IMR-90 (cell line): Measurements from ENCODE around the gene RAB40C. TPM values are rescaled to one million over a fixed set of nuclear protein-coding genes. Genes with fewer than 3 reads are reported as not detected.

ENCODE experiments used
- microRNA-seq, 2 experiments: library from miRNA; stranded (forward) in 1 of 2; unstranded in 1 of 2; fragments of 10-50 nt in 1 of 2; fragments of <30 nt in 1 of 2; gene quantifications in 1 of 2; microRNA quantifications in 1 of 2; one replicate each; pipeline versions ENCODE3 to v1.1.0; 2013 to 2020; ENCODE audit not compliant: insufficient read depth in 1 of 2, insufficient read length in 1 of 2, unreplicated experiment in 1 of 2
- polyA plus RNA-seq, 3 experiments: library from polyadenylated mRNA; depleted of rRNA; stranded (reverse); fragments of >200 nt; gene quantifications; 2 replicates each; pipeline ENCODE4 v1.2.3, GENCODE V29; 2012; ENCODE audit warnings: low replicate concordance in 1 of 3
- small RNA-seq, 5 experiments: library from RNA; depleted of rRNA; stranded (forward); fragments of <200 nt; gene quantifications; one replicate each; pipeline ENCODE3, GENCODE V24; 2012
- total RNA-seq: library from RNA; depleted of rRNA; stranded (reverse); fragments of >200 nt; gene quantifications from 2 replicates; pipeline ENCODE4 v1.2.3, GENCODE V29; 2012; rRNA removed

RAB40C gene
- total and polyA plus RNA-seq, 2 of the 4 experiments (the other 2 are of a cell fraction) = 6.8 to 13.7 TPM

Small RNA genes lying within 50 kb of the gene (microRNA-seq; reads per million reads assigned to microRNA genes)
- gene MIR3176 (ENCODE audit: insufficient read depth in 1 of 2, insufficient read length in 1 of 2, unreplicated experiment in 1 of 2) (14.2 to 119 reads per million in 2 experiments), gene Z98883.1 (ENCODE audit: insufficient read depth, insufficient read length) (not detected)

Small RNA genes lying within 50 kb of the gene (small RNA-seq; reads per million reads assigned to genes)
- gene MIR3176 (0 to 1.2 (median 0.76) reads per million in 5 experiments), gene Z98883.1 (0 reads per million in 5 experiments)

Other genes with a start within 250 kb of the RAB40C start
- 10.9 and 11.9 TPM in 2 replicates for gene AXIN1, start 237.3 kb upstream of the RAB40C start, total RNA-seq
- 14.2 and 15.1 TPM in 2 replicates for gene AXIN1, start 237.3 kb upstream of the RAB40C start, polyA plus RNA-seq (2012; rRNA removed)
- gene MRPL28, start 219.5 kb upstream of the RAB40C start, total RNA-seq = 104 and 106 TPM in 2 replicates
- gene MRPL28, start 219.5 kb upstream of the RAB40C start, polyA plus RNA-seq (2012; rRNA removed) = 181 and 255 TPM in 2 replicates
- gene PGAP6, start 208.1 kb upstream of the RAB40C start, total RNA-seq = 49.1 and 56.1 TPM in 2 replicates
- gene PGAP6, start 208.1 kb upstream of the RAB40C start, polyA plus RNA-seq (2012; rRNA removed) = 124 and 125 TPM in 2 replicates
- 123 and 124 TPM in 2 replicates for gene NME4, start 192.9 kb upstream of the RAB40C start, total RNA-seq
- 288 and 406 TPM in 2 replicates for gene NME4, start 192.9 kb upstream of the RAB40C start, polyA plus RNA-seq (2012; rRNA removed)
- 3.9 TPM in 2 replicates for gene DECR2, start 188.2 kb upstream of the RAB40C start, total RNA-seq
- gene DECR2, start 188.2 kb upstream of the RAB40C start, polyA plus RNA-seq (2012; rRNA removed) = 26.7 and 29.6 TPM in 2 replicates
- gene RAB11FIP3, start 164.4 kb upstream of the RAB40C start, total RNA-seq = 7.5 TPM in 2 replicates
- gene RAB11FIP3, start 164.4 kb upstream of the RAB40C start, polyA plus RNA-seq (2012; rRNA removed) = 19.9 and 22.5 TPM in 2 replicates
- 9.3 and 11.4 TPM in 2 replicates for gene CAPN15, start 62.4 kb upstream of the RAB40C start, total RNA-seq
- gene CAPN15, start 62.4 kb upstream of the RAB40C start, polyA plus RNA-seq (2012; rRNA removed) = 24.3 and 36.0 TPM in 2 replicates
- not detected in 2 replicates for gene PRR35, start 29.7 kb upstream of the RAB40C start, total RNA-seq
- not detected in 2 replicates for gene PRR35, start 29.7 kb upstream of the RAB40C start, polyA plus RNA-seq (2012; rRNA removed)
- gene NHLRC4, start 23.1 kb upstream of the RAB40C start, total RNA-seq = 0.56 and 0.72 TPM in 2 replicates
- gene NHLRC4, start 23.1 kb upstream of the RAB40C start, polyA plus RNA-seq (2012; rRNA removed) = 0.65 and 0.84 TPM in 2 replicates
- gene PIGQ, start 20.1 kb upstream of the RAB40C start, total RNA-seq = 5.9 and 7.2 TPM in 2 replicates
- 36.8 and 40.5 TPM in 2 replicates for gene PIGQ, start 20.1 kb upstream of the RAB40C start, polyA plus RNA-seq (2012; rRNA removed)
- gene WFIKKN1, start 40.9 kb downstream of the RAB40C start, total RNA-seq = not detected in 2 replicates
- gene WFIKKN1, start 40.9 kb downstream of the RAB40C start, polyA plus RNA-seq (2012; rRNA removed) = 0.10 and 0.23 TPM in 2 replicates
- gene METTL26, start 46.2 kb downstream of the RAB40C start, total RNA-seq = 40.8 and 46.8 TPM in 2 replicates
- gene METTL26, start 46.2 kb downstream of the RAB40C start, polyA plus RNA-seq (2012; rRNA removed) = 128 and 184 TPM in 2 replicates
- gene MCRIP2, start 51.8 kb downstream of the RAB40C start, total RNA-seq = 6.3 and 8.6 TPM in 2 replicates
- gene MCRIP2, start 51.8 kb downstream of the RAB40C start, polyA plus RNA-seq (2012; rRNA removed) = 19.6 and 27.9 TPM in 2 replicates
- 1.4 and 1.7 TPM in 2 replicates for gene WDR90, start 59.3 kb downstream of the RAB40C start, total RNA-seq
- gene WDR90, start 59.3 kb downstream of the RAB40C start, polyA plus RNA-seq (2012; rRNA removed) = 18.7 and 21.7 TPM in 2 replicates
- gene RHOT2, start 78.1 kb downstream of the RAB40C start, total RNA-seq = 20.0 and 20.3 TPM in 2 replicates
- gene RHOT2, start 78.1 kb downstream of the RAB40C start, polyA plus RNA-seq (2012; rRNA removed) = 181 and 228 TPM in 2 replicates
- 0.72 and 0.83 TPM in 2 replicates for gene RHBDL1, start 85.6 kb downstream of the RAB40C start, total RNA-seq
- 4.1 and 4.8 TPM in 2 replicates for gene RHBDL1, start 85.6 kb downstream of the RAB40C start, polyA plus RNA-seq (2012; rRNA removed)
- gene STUB1, start 90.3 kb downstream of the RAB40C start, total RNA-seq = 162 and 183 TPM in 2 replicates
- gene STUB1, start 90.3 kb downstream of the RAB40C start, polyA plus RNA-seq (2012; rRNA removed) = 186 and 195 TPM in 2 replicates
- 17.2 and 17.7 TPM in 2 replicates for gene JMJD8, start 94.3 kb downstream of the RAB40C start, total RNA-seq
- gene JMJD8, start 94.3 kb downstream of the RAB40C start, polyA plus RNA-seq (2012; rRNA removed) = 62.5 and 72.2 TPM in 2 replicates
- gene WDR24, start 100.3 kb downstream of the RAB40C start, total RNA-seq = 0.72 and 1.1 TPM in 2 replicates
- 8.7 and 10.8 TPM in 2 replicates for gene WDR24, start 100.3 kb downstream of the RAB40C start, polyA plus RNA-seq (2012; rRNA removed)
- gene FBXL16, start 115.7 kb downstream of the RAB40C start, total RNA-seq = 0.18 and 0.56 TPM in 2 replicates
- gene FBXL16, start 115.7 kb downstream of the RAB40C start, polyA plus RNA-seq (2012; rRNA removed) = 2.2 and 3.0 TPM in 2 replicates
- gene METRN, start 125.1 kb downstream of the RAB40C start, total RNA-seq = 6.1 and 8.6 TPM in 2 replicates
- 48.2 and 91.1 TPM in 2 replicates for gene METRN, start 125.1 kb downstream of the RAB40C start, polyA plus RNA-seq (2012; rRNA removed)
- gene ANTKMT, start 131.1 kb downstream of the RAB40C start, total RNA-seq = 7.3 and 7.5 TPM in 2 replicates
- 16.2 and 25.7 TPM in 2 replicates for gene ANTKMT, start 131.1 kb downstream of the RAB40C start, polyA plus RNA-seq (2012; rRNA removed)
- gene CCDC78, start 136.4 kb downstream of the RAB40C start, total RNA-seq = 0.54 and 0.56 TPM in 2 replicates
- 4.6 and 5.5 TPM in 2 replicates for gene CCDC78, start 136.4 kb downstream of the RAB40C start, polyA plus RNA-seq (2012; rRNA removed)
- gene HAGHL, start 137.0 kb downstream of the RAB40C start, total RNA-seq = 3.0 and 3.1 TPM in 2 replicates
- gene HAGHL, start 137.0 kb downstream of the RAB40C start, polyA plus RNA-seq (2012; rRNA removed) = 12.5 and 17.5 TPM in 2 replicates
- 13.9 and 17.0 TPM in 2 replicates for gene CIAO3, start 150.9 kb downstream of the RAB40C start, total RNA-seq
- 20.2 and 20.5 TPM in 2 replicates for gene CIAO3, start 150.9 kb downstream of the RAB40C start, polyA plus RNA-seq (2012; rRNA removed)
- not detected in 2 replicates for gene MSLN, start 170.7 kb downstream of the RAB40C start, total RNA-seq
- gene MSLN, start 170.7 kb downstream of the RAB40C start, polyA plus RNA-seq (2012; rRNA removed) = 0.14 and 0.22 TPM in 2 replicates
- gene RPUSD1, start 198.3 kb downstream of the RAB40C start, total RNA-seq = 11.7 and 13.1 TPM in 2 replicates
- 32.3 and 43.3 TPM in 2 replicates for gene RPUSD1, start 198.3 kb downstream of the RAB40C start, polyA plus RNA-seq (2012; rRNA removed)
- gene CHTF18, start 198.6 kb downstream of the RAB40C start, total RNA-seq = 3.1 and 3.2 TPM in 2 replicates
- 21.4 and 28.1 TPM in 2 replicates for gene CHTF18, start 198.6 kb downstream of the RAB40C start, polyA plus RNA-seq (2012; rRNA removed)
- not detected in 2 replicates for gene GNG13, start 210.7 kb downstream of the RAB40C start, total RNA-seq
- gene GNG13, start 210.7 kb downstream of the RAB40C start, polyA plus RNA-seq (2012; rRNA removed) = not detected in 2 replicates